ENCODE results near the gene ISL2.
"Not testable (repeated sequence)": the region's sequence is repeated elsewhere in the genome, so short reads cannot be mapped to it uniquely, and the experiment has no call there.

ISL2 gene

GRCh38 chr15:76311100-76311953 lies 25.2 kb upstream of the ISL2 start, which contains the start of gene ETFA:
TSS of gene ETFA (minus strand) at chr15:76311469. CDS start at chr15:76311388, 81 bp downstream.
- Histone ChIP-seq H3K27ac (ENCODE audit: low read length) (no peak within 1 kb of the TSS), H3K4me1 (ENCODE audit: control insufficient read depth, low read depth, low read length) (no peaks in the 10 kb centered on the region), H3K4me3 (ENCODE audit: low read length) (peak within 1 kb of the TSS; percentile 92), H3K27me3 (ENCODE audit: control insufficient read depth, insufficient read depth, low read length) (peaks cover 6% of the 10 kb centered on the region), H3K36me3 (ENCODE audit: control insufficient read depth, low read depth, low read length) (no peaks in the 10 kb centered on the region), H3K9ac (ENCODE audit: low read length) (peak within 1 kb of the TSS; percentile 90), H3K9me3 (ENCODE audit: control insufficient read depth, low read depth, low read length) (no peaks in the 10 kb centered on the region)

DNA sequence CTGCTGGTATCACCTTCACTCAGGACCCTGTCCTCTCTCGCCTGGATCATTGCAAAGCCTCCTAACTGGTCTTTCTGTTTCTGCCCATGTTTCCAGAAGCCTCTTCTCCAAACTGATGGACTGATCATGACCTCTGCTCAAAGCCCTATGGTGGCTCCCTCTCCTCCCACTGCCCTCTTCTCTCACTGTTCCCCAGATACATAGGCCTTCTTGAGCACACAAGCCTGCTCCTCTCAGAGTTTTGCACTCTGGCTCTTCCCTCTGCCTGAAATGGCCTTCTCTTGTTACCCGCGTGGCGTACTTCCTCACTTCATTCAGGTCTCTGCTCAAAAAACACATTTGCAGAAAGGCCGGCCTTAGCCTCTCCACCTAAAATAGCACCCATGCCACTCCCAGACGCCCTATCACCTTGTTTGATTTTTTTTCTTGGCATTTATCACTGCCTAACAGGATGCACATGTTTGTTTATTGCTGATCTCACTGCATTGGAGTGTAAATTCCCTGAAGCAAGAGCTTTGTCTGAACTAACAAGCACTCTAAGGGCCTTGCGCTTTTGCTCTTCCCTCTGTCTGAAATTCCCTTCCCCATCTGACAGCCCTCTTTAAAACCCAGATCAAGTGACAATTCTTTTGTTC lies 23.9 kb upstream of the ISL2 start:
- Histone ChIP-seq H3K27ac (ENCODE audit: low read length) (no peak overlapping the region), H3K36me3 (ENCODE audit: control insufficient read depth, low read depth, low read length) (no peaks in the 10 kb centered on the region), H3K4me1 (ENCODE audit: control insufficient read depth, low read depth, low read length) (no peaks in the 10 kb centered on the region), H3K4me3 (ENCODE audit: low read length) (no peak overlapping the region), H3K27me3 (ENCODE audit: control insufficient read depth, insufficient read depth, low read length) (peaks cover 6% of the 10 kb centered on the region), H3K9ac (ENCODE audit: low read length) (no peak overlapping the region), H3K9me3 (ENCODE audit: control insufficient read depth, low read depth, low read length) (no peaks in the 10 kb centered on the region)

DNA sequence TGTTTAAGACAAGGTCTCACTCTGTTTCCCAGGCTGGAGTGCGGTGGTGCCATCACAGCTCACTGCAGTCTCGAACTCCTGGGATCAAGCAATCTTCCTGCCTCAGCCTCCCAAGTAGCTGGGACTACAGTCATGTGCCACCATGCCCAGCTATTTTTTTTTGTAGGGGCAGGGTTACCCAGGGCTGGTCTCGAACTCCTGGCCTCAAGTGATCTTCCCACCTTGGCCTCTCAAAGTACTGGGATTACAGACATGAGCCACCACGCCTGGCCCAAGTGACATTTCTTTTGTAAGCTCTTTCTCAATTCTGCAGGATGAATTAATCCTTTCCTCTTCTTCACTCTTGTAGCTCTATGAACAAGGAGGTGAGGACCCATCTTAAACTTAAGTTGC lies 23.4 kb upstream of the ISL2 start:
- H3K27me3 ChIP-seq (ENCODE audit: control insufficient read depth, insufficient read depth, low read length); H3K4me1 ChIP-seq (ENCODE audit: control insufficient read depth, low read depth, low read length); H3K4me3 ChIP-seq (ENCODE audit: low read length); H3K27ac ChIP-seq (ENCODE audit: low read length); H3K9ac ChIP-seq (ENCODE audit: low read length); H3K9me3 ChIP-seq (ENCODE audit: control insufficient read depth, low read depth, low read length); H3K36me3 ChIP-seq (ENCODE audit: control insufficient read depth, low read depth, low read length): not testable (repeated sequence)

DNA sequence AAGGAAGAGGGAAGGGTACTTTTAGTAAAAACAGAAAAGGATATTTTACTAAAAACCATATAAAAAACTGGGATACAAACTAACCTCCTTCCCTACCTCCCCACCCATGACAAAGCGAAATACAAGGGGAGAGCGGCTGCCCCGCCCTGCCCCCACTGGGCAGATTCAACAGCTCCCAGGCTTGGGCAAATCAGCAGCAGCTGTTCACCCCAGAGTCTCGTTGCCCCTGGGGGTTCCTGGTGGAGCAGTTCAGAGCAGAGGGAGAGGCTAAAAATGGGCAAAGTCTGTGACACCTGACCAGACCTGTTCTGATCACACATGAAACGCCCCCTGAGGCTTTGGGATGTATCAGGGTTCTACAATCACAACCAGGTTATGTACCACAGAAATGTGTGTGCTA lies 22.8 kb upstream of the ISL2 start:
- H3K36me3 ChIP-seq (ENCODE audit: control insufficient read depth, low read depth, low read length), result no peaks in the 10 kb centered on the region
- H3K4me3 ChIP-seq (ENCODE audit: low read length), result no peak overlapping the region
- no peak overlapping the region for H3K27ac ChIP-seq (ENCODE audit: low read length)
- H3K9me3 ChIP-seq (ENCODE audit: control insufficient read depth, low read depth, low read length), result no peaks in the 10 kb centered on the region
- H3K27me3 ChIP-seq (ENCODE audit: control insufficient read depth, insufficient read depth, low read length), result peaks cover 6% of the 10 kb centered on the region
- H3K9ac ChIP-seq (ENCODE audit: low read length), result no peak overlapping the region
- no peaks in the 10 kb centered on the region for H3K4me1 ChIP-seq (ENCODE audit: control insufficient read depth, low read depth, low read length)

GRCh38 chr15:76320012-76320411 lies 16.6 kb upstream of the ISL2 start:
- H3K9me3 ChIP-seq (ENCODE audit: control insufficient read depth, low read depth, low read length), result no peaks in the 10 kb centered on the region
- no peak overlapping the region for H3K9ac ChIP-seq (ENCODE audit: low read length)
- H3K4me1 ChIP-seq (ENCODE audit: control insufficient read depth, low read depth, low read length), result no peaks in the 10 kb centered on the region
- no peak overlapping the region for H3K27ac ChIP-seq (ENCODE audit: low read length)
- no peaks in the 10 kb centered on the region for H3K36me3 ChIP-seq (ENCODE audit: control insufficient read depth, low read depth, low read length)
- no peak overlapping the region for H3K4me3 ChIP-seq (ENCODE audit: low read length)
- H3K27me3 ChIP-seq (ENCODE audit: control insufficient read depth, insufficient read depth, low read length), result no peaks in the 10 kb centered on the region

DNA sequence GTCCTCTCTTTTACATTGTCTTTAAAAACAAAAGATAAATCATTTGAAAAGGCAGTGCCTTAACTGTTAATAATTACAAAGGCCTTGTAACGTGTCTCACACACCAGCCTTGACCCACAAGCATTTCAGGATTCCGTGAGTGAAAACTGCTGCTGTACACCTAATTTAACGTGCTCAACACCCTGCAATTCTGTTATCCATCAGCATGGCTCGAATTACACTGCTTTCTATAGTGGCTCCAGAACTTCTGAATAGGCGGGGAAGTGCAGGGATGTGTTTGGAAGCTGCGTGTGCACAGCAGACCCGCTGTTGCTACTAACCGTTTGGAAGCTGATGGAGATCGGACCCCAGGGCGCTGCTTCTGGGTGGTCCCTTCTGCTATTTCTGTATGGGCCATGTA lies 15.4 kb upstream of the ISL2 start:
- Histone ChIP-seq H3K4me1 (ENCODE audit: control insufficient read depth, low read depth, low read length) (no peaks in the 10 kb centered on the region), H3K36me3 (ENCODE audit: control insufficient read depth, low read depth, low read length) (no peaks in the 10 kb centered on the region), H3K4me3 (ENCODE audit: low read length) (no peak overlapping the region), H3K27ac (ENCODE audit: low read length) (no peak overlapping the region), H3K9me3 (ENCODE audit: control insufficient read depth, low read depth, low read length) (no peaks in the 10 kb centered on the region), H3K9ac (ENCODE audit: low read length) (no peak overlapping the region), H3K27me3 (ENCODE audit: control insufficient read depth, insufficient read depth, low read length) (no peaks in the 10 kb centered on the region)

DNA sequence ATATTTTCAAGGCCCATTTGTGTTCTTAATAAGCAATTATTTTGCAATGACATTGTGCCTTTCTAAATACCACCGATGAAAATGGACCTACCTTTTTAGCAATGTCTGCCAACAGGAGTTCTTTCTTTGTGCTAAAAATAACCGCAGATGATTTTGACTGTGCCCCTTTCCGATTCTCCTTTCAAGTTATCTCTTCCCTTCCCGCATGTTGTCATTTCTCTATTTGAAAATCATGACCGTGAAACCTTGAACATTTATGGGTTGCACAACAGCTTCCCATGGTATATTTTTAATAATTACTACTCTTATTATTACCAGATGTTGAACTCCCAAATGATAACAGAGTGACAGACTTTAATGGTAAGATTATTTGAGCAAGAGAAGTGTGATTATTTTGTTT lies 15.0 kb upstream of the ISL2 start:
- Histone ChIP-seq H3K36me3 (ENCODE audit: control insufficient read depth, low read depth, low read length) (no peaks in the 10 kb centered on the region), H3K27ac (ENCODE audit: low read length) (no peak overlapping the region), H3K9me3 (ENCODE audit: control insufficient read depth, low read depth, low read length) (no peaks in the 10 kb centered on the region), H3K27me3 (ENCODE audit: control insufficient read depth, insufficient read depth, low read length) (no peaks in the 10 kb centered on the region), H3K4me1 (ENCODE audit: control insufficient read depth, low read depth, low read length) (no peaks in the 10 kb centered on the region), H3K9ac (ENCODE audit: low read length) (no peak overlapping the region), H3K4me3 (ENCODE audit: low read length) (no peak overlapping the region)

- H3K4me3 ChIP-seq (ENCODE audit: low read length), result no peak overlapping the region
- H3K36me3 ChIP-seq (ENCODE audit: control insufficient read depth, low read depth, low read length), result no peaks in the 10 kb centered on the region
- H3K4me1 ChIP-seq (ENCODE audit: control insufficient read depth, low read depth, low read length), result no peaks in the 10 kb centered on the region
- no peaks in the 10 kb centered on the region for H3K27me3 ChIP-seq (ENCODE audit: control insufficient read depth, insufficient read depth, low read length)
- H3K9me3 ChIP-seq (ENCODE audit: control insufficient read depth, low read depth, low read length), result no peaks in the 10 kb centered on the region
- no peak overlapping the region for H3K9ac ChIP-seq (ENCODE audit: low read length)
- H3K27ac ChIP-seq (ENCODE audit: low read length), result no peak overlapping the region
Measured at GRCh38 chr15:76324066-76324465, 12.5 kb upstream of the ISL2 start.

- no peaks in the 10 kb centered on the region for H3K4me1 ChIP-seq (ENCODE audit: control insufficient read depth, low read depth, low read length)
- H3K9me3 ChIP-seq (ENCODE audit: control insufficient read depth, low read depth, low read length), result no peaks in the 10 kb centered on the region
- H3K4me3 ChIP-seq (ENCODE audit: low read length), result no peak overlapping the region
- H3K36me3 ChIP-seq (ENCODE audit: control insufficient read depth, low read depth, low read length), result no peaks in the 10 kb centered on the region
- H3K27ac ChIP-seq (ENCODE audit: low read length), result no peak overlapping the region
- H3K27me3 ChIP-seq (ENCODE audit: control insufficient read depth, insufficient read depth, low read length), result no peaks in the 10 kb centered on the region
- H3K9ac ChIP-seq (ENCODE audit: low read length), result no peak overlapping the region
Measured at GRCh38 chr15:76325704-76326103, 10.9 kb upstream of the ISL2 start.

GRCh38 chr15:76327191-76328105 lies 9.1 kb upstream of the ISL2 start:
- H3K27me3 ChIP-seq (ENCODE audit: control insufficient read depth, insufficient read depth, low read length), result no peaks in the 10 kb centered on the region

GRCh38 chr15:76328106-76328696 lies 8.4 kb upstream of the ISL2 start:
- H3K36me3 ChIP-seq (ENCODE audit: control insufficient read depth, low read depth, low read length), result no peaks in the 10 kb centered on the region
- no peak overlapping the region for H3K4me3 ChIP-seq (ENCODE audit: low read length)
- no peak overlapping the region for H3K27ac ChIP-seq (ENCODE audit: low read length)
- no peaks in the 10 kb centered on the region for H3K4me1 ChIP-seq (ENCODE audit: control insufficient read depth, low read depth, low read length)
- no peak overlapping the region for H3K9ac ChIP-seq (ENCODE audit: low read length)
- H3K9me3 ChIP-seq (ENCODE audit: control insufficient read depth, low read depth, low read length), result no peaks in the 10 kb centered on the region
- H3K27me3 ChIP-seq (ENCODE audit: control insufficient read depth, insufficient read depth, low read length), result peaks cover 7% of the 10 kb centered on the region

More at GRCh38 chr15:76327191-76328105, 9.1 kb upstream of the ISL2 start:
- Histone ChIP-seq H3K9me3 (ENCODE audit: control insufficient read depth, low read depth, low read length) (no peaks in the 10 kb centered on the region), H3K4me1 (ENCODE audit: control insufficient read depth, low read depth, low read length) (no peaks in the 10 kb centered on the region), H3K27ac (ENCODE audit: low read length) (no peak overlapping the region), H3K9ac (ENCODE audit: low read length) (no peak overlapping the region), H3K36me3 (ENCODE audit: control insufficient read depth, low read depth, low read length) (no peaks in the 10 kb centered on the region), H3K4me3 (ENCODE audit: low read length) (no peak overlapping the region)
